GM06990 (cell line): Measurements from ENCODE around the gene LOC128125822.
"Not testable (repeated sequence)": the region's sequence is repeated elsewhere in the genome, so short reads cannot be mapped to it uniquely, and the experiment has no call there.

ENCODE experiments used
- DNase-seq: peaks from one replicate; pipeline ENCODE4 v3.0.0-alpha.2; 2011; ENCODE audit not compliant: insufficient read length; ENCODE audit errors: extremely low read depth
- H3K27me3 ChIP-seq: replicated peaks from 2 replicates; pipeline ENCODE4 v1.6.0; 2011; ENCODE audit warnings: low read length; ENCODE audit not compliant: control insufficient read depth, insufficient read depth
- H3K36me3 ChIP-seq: 2 replicates; pipeline ENCODE4 v1.5.1; 2011; ENCODE audit warnings: low read length; ENCODE audit not compliant: control insufficient read depth, insufficient read depth
- H3K4me3 ChIP-seq: replicated peaks from 2 replicates; pipeline ENCODE4 v1.5.1; 2011; ENCODE audit warnings: low read depth, mild to moderate bottlenecking, control low read depth, low read length
- CTCF ChIP-seq: IDR thresholded peaks from 2 replicates; pipeline ENCODE4 v1.5.1; 2011; ENCODE audit warnings: low read length, control low read depth, mild to moderate bottlenecking, inconsistent platforms; ENCODE audit not compliant: insufficient read depth, poor library complexity, severe bottlenecking

The LOC128125822 gene

GRCh38 chr6:63584125-63584514 is 11.8 kb downstream of the LOC128125822 start:
- DNase-seq, result no peak
- Histone ChIP-seq H3K4me3 (no peak overlapping the region), H3K27me3 (no peaks in the 10 kb centered on the region), H3K36me3 (peaks cover 8% of the 10 kb centered on the region)
- no peak for TF ChIP-seq CTCF

DNA sequence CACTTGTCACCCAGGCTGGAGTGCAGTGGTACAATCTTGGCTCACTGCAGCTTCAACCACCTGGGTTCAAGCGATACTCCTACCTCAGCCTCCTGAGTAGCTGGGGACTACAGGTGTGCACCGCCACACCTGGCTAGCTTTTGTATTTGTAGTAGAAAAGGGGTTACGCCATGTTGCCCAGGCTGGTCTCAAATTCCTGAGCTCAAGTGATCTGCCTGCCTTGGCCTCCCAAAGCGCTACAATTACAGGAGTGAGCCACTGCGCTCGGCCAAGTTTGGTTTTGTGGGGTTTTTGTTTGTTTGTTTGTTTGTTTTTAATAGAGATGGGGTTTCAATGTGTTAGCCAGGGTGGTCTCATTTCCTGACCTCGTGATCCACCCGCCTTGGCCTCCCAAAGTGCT is 12.3 kb downstream of the LOC128125822 start:
- peaks cover 8% of the 10 kb centered on the region for H3K36me3 ChIP-seq
- no peak for TF ChIP-seq CTCF
- no peaks in the 10 kb centered on the region for H3K27me3 ChIP-seq
- H3K4me3 ChIP-seq, result no peak overlapping the region
- DNase-seq, result no peak

DNA sequence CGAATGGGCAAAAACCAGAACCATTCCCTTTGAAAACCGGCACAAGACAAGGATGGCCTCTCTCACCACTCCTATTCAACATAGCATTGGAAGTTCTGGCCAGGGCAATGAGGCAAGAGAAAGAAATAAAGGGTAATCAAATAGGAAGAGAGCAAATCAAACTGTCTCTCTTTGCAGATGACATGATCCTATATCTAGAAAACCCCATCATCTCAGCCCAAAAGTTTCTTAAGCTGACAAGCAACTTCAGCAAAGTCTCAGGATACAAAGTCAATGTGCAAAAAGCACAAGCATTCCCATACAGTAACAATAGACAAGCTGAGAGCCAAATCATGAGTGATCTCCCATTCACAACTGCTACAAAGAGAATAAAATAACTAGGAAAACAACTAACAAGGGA is 13.4 kb downstream of the LOC128125822 start:
- not testable (repeated sequence) for H3K4me3 ChIP-seq, DNase-seq, H3K27me3 ChIP-seq, H3K36me3 ChIP-seq

DNA sequence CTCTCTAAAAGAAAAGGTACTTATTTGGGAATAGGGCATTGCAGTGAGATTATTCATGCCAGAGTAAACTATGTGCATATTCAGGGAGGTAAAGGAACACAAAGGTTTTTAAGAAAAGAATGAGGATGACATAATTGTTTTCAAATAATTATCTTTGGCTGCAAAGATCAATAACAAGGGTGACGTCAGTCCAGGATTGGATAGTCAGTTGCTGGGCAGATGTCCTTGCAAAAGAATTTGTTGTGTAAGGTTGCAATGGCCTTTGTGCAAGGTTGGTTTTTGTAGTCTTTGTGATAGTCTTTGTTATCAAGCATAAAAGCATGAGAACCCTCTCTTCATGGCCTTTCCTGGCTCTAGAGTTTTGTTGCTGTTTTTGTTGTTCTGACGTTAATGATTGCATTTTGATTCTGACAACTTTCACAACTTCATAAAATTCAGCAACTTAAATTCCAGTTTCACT is 17.7 kb downstream of the LOC128125822 start:
- H3K36me3 ChIP-seq, result no peaks in the 10 kb centered on the region
- no peak overlapping the region for H3K4me3 ChIP-seq
- no peak for DNase-seq

GRCh38 chr6:63592886-63593285 is 20.6 kb downstream of the LOC128125822 start:
- H3K36me3 ChIP-seq, result no peaks in the 10 kb centered on the region
- H3K4me3 ChIP-seq, result no peak overlapping the region
- no peak for DNase-seq
- H3K27me3 ChIP-seq, result no peaks in the 10 kb centered on the region
- TF ChIP-seq CTCF, result no peak

More for the DNA sequence above, 17.7 kb downstream of the LOC128125822 start:
- no peaks in the 10 kb centered on the region for H3K27me3 ChIP-seq
- TF ChIP-seq CTCF, result no peak

- H3K36me3 ChIP-seq, result no peaks in the 10 kb centered on the region
- no peak for DNase-seq
- no peak overlapping the region for H3K4me3 ChIP-seq
- no peak for TF ChIP-seq CTCF
- H3K27me3 ChIP-seq, result no peaks in the 10 kb centered on the region
Measured at GRCh38 chr6:63597141-63598048, 25.1 kb downstream of the LOC128125822 start.
